GM18511 (cell line): Measurements from ENCODE around the gene NAPA.

Experiments used
- ATAC-seq: cut with Tn5 transposase; IDR thresholded peaks from one replicate; pipeline ENCODE4 v1.9.1; 2021; ENCODE audit warnings: mild to moderate bottlenecking, moderate library complexity; ENCODE audit not compliant: unreplicated experiment

Gene NAPA

DNA sequence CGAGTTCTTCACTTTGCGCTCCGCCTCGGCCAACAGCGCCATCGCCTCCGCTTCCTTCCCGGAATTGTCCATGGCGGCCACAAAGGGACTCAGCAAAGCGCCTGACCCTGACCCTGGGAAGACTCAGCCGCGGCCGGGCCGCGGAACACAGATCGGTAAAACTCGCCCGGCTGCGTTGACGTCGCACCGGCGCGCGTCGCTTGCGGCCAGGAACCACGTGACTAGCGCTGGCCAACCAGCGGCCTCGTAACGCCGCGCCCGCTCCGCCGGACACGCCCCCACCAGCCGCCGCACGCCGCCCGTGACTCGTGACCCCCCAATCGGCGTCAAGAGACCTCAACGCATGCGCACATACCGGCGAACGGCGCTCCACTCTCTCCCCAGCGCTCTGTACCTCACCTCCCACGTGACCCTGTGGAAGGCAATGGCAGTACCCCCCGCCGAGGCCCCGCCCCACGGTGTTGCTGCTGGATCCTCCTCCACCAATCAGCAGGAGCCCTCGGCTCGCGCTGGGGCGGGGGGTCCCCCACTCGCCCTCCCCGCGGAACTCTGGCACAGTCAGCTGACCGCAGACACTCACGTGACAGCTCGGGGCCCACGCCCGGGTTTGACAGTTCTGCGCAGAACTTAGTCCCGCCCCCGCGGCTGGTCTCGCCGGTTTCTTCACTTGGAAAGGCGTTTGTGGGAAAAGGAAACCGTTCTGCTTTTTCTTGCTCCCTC, at the start of gene NAPA:
TSS of gene NAPA (minus strand) at position 195 of the 720 bp plus-strand sequence. CDS start at position 72, 123 bp downstream.
- ATAC-seq: peak; percentile 76

DNA sequence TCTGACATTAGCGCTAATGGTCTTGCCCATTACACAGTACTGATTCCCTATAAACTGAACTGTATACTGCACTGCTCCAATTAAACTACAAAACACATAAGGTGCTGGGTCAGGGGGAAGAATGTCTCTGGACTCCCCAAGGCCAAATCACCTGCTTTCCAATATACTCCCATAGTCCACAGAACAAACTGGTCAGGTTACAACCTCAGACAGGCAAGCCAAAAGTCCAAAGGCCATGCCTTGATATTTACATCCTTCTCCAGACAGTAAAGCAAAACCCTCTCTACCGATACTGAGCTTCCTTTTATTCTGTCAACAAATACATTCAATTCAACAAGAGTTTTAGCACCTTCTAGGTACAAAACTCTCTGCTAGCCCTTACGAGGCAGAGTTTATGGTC, 49.2 kb upstream of the NAPA start:
- ATAC-seq: no peak

DNA sequence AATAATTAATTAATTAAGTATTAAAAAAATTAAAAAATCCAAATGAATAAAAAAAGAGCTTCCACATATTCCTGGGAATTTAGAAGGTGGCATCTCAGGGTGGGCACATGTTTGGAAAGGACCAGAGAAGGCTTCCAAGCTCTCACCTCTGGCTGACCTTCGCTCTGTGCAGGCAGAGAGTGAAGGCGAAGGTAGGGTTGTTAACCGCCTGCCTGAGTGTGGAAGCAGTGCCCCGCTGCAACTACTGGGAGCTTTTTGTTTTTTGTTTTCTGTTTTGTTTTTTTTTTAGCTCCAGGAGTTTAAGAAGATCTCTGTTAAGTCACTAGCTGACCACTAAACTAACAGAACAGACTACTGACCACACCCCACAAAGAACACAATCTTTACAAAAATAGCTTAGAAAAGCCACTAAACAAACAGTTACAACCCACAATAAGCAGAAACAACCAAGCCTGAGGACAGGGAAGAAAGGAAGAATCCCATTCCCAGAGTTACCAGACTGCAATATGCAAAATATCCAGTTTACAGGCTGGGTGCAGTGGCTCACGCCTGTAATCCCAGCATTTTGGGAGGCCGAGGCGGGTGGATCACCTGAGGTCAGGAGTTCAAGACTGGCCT, 46.7 kb upstream of the NAPA start:
- ATAC-seq: no peak

DNA sequence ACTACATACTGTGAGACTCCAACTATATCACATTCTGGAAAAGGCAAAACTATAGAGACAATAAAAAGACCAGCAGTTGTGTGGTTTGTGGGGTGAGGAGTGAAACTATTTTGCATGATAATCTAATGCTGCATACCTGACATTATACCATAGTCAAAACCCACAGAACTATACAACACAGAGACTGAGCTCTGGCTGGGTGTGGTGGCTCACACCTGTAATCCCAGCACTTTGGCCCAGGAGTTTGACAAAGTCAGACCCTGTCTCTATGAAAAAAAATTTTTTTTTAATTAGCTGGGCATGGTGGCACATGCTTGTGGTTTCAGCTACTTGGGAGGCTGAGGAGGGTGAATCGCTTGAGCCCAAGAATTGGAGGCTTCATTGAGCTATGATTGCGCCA, 46.1 kb upstream of the NAPA start:
- no peak for ATAC-seq

DNA sequence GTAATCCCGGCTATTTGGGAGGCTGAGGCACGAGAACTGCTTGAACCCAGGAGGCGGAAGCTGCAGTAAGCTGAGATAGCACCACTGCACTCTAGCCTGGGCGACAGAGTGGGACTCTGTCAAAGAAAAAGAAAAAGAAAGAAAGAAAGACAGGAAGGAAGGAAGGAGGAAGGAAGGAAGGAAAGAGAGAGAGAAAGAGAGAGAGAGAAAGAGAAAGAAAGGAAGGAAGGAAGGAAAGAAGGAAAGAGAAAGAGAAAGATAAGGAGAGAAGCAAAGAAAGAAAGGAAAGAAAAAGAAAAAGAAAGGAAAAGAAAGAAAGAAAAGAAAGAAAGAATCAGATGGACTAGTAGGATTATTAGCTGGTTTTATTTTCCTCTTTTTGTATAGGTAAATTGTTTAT, 35.3 kb upstream of the NAPA start:
- no peak for ATAC-seq

DNA sequence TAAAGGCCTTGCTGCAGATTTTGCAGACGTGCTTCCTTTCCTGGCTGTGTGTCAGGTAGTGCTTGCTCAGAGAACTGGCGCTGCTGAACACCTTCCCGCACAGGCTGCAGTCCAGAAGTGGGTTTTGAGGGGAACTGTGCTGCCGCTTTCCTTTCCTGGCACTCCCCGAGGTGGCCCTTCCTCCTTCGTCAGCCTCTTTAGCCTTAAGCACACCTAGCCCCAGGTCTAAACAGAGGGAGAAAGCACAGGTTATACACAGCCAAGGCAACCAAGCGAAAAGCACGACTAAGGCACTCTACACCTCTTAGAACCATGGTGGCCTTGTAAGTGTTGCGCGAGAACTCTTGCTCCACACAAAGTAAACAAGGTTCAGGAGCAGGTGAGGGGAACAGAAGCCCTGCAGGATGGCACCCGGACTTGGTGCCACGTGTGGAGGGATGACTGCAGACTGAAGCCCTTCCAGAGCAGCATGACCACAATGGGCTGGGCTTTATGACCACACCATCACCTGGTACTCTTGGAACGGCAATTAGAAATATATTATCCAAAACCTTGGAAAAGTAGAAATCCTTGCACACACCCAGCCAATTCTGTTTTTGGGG, 34.5 kb upstream of the NAPA start:
- ATAC-seq: no peak

DNA sequence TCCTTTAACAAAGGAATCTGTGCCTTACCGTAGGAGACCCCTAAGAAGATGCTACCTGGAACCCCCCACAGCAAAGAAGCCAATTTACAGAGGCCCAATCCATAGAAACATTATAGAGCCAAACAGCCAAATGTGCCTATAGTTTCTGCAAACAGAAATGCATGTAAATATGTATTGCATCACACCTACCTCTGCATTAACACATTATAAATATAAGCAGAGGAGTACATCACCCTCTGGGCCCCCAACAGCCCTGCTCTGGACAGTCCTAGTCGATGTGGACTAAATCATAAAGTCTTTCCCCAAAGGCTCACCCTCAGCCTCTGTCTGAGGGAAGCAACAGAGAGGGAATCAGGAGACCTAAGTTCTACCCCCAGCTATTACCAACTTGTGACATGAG, 32.3 kb upstream of the NAPA start:
- ATAC-seq: no peak

DNA sequence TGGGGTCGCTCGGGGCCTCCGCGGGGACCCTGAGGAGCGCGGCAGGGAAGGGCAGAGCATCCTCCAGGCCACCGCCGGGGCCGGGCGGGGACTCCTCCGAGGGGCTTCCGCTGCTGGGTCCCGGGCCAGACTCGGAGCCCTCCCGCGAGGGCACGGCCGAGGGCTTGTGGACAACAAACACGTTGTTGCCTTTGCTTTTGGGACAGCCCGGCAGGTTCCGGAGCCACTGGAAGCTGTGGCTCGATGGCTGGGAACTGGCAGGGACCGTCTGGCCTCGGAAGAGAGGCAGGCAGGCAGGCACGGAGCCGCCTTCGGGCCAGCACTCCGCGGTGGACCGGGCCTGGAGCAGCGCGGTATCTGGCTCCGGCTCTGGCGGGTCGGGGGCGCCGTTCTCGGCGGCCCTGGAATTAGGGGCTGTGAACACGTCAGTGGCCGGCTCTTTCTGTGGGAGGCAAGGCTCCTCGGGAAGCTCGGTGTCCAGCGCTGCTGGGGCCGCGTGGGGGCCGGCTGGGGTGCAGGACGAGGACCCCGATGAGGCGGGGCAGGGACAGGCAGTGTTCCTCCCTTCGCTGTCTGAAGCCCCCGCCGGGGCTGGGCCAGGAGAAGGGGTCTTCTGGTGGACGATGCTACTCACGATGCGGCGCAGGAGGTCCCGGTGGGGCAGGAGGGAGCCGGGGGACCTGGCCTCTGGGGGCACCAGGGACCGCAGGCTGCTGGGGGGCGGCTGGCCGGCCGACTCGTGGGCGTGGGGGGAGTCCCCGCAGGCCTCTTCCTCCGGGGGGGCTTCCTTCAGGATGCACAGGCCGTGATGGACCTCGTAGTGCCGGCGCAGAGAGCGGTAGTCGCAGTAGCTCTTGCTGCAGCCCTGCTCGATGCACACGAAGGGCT, 30.4 kb upstream of the NAPA start:
- ATAC-seq: no peak

DNA sequence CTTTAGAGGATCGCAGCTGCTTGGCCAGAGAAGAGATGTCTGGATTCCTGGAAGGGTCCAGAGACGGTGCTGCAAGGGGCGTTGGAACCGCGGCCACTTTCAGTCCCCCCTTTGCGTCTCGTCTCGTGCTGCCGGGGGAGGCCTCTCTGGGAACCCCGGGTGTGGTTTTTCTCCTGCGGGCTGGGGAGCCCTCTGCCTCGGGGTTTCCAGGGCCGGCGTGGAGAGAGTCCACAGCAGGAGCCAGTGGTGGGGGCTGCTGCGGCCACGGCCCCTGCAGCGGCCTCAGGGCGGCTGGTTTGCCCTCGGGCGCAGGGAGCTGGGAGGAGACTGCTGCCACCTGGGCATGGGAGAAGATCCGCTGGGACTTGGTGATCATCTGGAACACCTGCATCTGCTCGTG, 29.6 kb upstream of the NAPA start:
- no peak for ATAC-seq

DNA sequence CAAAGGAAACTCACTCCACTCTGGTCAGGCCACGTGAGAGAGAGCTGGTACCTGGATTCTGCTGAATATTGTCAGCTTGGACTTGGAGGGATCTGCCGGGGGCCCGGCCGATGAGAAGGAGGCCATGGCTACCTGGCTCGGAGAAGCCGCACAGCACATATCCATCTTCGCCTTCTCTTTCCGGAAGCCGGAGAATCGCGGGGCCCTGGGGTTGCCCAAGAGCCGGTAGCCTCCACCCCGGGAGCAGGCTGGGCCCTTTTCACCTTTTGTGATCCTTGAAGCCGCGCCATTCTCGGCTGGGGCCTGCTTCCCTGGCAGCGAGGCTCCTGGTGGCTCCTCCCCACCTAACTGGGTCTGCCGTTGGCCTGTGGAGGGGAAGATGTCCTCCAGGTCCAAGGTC, 29.2 kb upstream of the NAPA start:
- no peak for ATAC-seq

DNA sequence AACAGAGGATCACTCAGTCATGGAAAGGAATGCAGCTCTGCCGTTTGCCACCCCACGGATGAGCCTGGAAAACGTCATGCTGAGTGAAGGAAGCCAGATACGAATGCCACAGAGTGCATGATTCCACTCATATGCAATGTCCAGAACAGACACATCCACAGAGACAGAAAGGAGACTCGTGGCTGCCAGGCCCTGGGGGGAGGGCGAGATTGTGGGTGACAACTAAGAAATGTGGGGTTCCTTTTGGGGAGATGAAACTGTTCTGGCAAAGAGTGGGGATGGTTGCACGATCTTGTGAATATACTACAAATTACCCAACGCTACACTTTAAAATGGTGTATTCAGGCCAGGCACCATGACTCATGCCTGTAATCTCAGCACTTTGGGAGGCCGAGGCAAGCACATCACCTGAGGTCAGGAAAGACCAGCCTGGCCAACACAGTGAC, 27.2 kb upstream of the NAPA start:
- no peak for ATAC-seq

DNA sequence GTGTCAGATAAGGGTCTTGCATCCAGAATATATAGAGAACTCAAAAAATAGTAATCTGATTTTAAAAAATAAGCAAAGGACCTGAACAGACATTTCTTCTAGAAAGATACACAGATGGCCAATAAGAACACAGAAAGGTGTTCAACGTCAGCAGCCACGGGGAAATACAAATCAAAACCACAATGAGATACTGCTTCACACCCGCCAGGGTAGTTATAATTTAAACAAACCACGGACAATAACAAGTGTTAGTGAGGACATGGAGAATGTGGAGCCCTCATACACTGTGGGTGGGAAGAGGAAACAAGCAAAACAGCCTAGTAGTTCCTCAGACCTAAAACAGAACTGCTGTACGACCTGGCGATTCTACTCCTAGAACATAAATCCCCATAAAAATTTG, 26.7 kb upstream of the NAPA start:
- ATAC-seq: no peak

DNA sequence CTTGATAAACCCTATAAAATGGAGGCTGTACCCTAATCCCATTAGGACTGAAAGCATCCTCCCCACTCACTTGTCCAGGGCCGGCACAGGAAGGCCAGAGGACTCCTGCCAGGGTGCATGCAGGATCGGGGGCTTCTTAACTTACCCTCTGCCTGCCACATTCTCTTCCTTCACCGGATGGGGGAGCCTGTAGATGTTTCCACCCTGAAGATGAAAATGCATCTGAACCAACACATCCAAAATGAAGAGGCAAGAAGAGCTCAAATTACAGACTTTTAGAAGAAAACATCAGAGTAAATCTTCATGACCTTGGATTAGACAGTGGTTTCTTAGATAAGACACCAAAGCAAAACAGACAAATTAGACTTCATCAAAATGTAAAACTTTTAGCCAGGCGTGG, 25.9 kb upstream of the NAPA start:
- ATAC-seq: no peak

DNA sequence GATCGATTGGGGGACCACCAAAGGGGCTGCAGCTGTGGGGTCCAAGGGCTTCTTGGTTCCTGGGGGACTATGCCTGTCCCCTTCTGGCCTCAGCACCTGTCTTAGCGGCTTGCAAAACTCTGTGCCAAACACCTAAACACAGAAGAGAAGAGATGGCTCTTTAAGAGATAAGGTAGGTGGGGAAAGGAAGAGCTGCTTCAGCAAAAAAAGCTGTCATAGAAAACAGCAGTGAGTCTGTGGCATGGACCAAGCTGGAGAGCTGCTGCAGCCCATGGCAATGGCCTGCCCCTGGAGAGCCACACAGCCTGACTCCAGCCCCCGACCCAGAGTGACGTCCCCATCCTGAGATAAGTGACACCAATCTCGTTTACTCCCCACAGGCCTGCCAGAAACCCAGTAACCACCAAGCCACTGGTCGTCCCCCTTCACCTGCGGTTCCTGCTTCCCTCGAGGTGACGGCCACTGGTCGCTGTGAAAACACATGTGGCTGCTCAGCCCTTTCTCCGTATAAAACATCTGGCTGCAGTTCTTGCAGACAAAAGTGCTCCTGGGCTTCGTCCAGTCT, 25.0 kb upstream of the NAPA start:
- no peak for ATAC-seq

DNA sequence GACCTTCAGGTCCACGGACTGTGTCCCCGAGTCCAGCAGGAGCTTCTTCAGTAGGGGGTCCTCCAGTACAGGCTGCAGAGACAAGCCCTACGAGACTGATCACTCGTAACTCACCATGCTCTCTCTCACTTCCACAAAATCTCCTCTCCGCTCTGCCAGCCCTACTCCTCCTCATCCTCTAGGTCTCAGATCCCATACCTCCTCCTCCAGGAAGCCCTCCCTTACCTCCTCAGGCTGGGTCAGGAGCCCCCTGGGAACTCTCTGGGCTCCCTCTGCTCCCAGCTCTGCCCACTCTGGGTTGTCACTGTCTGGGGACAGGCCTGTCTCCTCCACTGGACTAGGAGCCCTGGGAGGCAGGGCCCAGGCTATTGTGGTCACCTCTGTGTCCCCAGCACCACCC, 23.9 kb upstream of the NAPA start:
- ATAC-seq: no peak

DNA sequence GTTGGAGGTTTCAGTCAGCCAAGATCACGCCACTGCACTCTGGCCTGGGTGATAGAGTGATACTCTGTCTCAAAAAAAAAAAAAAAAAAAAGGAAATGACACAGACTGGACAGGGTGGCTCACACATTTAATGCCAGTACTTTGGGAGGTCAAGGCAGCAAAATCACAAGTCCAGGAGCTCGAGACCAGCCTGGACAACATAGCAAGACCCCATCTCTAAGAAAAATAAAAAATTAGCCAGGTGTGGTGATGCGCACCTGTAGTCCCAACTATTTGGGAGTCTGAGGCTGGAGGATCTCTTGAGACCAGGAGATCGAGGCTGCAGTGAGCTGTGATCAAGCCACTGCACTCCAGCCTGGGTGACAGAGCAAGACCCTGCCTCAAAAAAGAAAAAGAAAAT, 22.6 kb upstream of the NAPA start:
- ATAC-seq: no peak

DNA sequence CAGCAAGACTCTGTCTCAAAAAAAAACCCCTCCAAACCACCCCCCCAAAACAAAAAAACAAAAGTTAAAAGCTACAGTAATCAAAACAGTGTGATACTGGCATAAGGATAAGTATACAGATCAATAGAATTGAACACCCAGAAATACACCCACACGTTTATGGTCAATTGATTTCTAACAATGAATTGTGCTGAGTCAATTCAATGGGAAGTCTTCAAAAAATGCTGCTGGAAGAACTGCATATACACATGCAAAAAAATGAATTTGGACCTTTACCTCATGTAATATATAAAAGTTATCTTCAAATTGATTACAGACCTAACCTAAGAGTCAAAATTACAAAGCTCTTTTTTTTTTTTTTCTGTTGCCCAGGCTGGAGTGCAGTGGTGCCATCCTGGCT, 19.8 kb upstream of the NAPA start:
- no peak for ATAC-seq

DNA sequence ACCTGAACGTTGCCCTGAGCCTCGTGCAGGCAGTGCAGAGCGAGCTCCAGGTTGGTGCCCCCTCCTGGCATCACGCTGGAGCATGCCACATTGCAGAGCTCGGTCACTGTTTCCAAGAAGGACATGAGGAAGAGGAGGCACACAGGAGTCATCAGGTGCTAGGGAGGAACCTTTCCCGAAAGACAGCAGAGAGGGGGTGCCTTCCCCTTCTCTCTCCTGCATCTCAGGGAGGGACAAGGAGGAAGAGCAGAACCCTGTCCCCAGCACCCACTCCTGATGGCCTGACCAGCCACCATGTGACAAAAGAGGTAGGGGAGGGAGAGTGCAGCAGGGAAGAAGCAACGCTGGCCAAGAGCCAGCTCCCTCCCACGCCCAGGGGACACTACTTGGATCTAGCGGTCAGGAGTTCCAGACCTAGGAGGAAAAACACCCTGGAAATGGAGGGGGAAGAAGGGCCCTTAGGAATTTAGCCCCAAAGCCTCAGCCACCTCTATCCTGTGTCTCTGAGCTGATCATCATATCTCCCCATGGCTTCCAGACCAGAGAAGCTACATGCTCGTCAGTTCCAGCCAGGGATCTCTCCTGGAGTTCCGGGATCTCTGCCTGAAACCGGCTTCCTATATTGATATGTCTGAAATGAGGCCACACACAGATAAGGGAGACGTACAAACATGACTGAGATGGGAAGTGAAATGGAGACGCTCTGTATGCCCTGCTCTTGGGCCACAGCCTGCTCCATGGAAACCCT, 17.0 kb upstream of the NAPA start:
- ATAC-seq: no peak

DNA sequence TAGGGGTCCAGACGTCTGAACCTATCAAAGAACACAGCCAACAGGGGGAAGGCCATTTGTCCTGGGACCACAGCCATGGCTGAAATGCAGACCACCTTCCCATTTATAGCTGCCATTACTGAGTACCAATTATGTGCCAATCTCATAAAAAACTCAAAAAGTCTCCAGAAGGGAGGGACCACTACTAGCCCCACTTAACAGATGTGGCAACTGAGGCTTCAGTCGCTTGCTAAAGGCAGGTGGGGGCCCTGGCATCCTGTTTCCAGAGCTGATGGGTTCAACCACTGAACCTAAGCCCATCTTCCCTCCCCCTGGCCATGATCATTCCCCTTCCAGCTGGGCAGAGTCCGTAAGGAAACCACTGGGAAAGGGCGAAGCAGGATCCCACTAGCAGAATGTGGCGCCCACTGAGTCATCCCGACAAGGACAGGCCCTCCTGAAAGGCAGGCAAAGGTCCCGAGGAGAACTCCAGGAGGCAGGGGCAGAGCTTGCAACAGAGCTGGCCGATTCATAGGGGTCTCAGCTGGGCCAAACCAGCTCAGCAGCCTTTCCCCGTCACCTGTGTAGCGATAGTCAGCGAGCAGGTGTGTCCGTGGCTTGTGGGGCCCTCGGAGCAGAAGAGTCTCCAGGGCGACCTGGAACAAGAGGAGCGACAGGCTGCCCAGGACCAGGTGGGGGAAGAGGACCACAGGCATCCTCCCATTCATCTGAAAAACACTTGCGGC, 14.3 kb upstream of the NAPA start:
- ATAC-seq: no peak

DNA sequence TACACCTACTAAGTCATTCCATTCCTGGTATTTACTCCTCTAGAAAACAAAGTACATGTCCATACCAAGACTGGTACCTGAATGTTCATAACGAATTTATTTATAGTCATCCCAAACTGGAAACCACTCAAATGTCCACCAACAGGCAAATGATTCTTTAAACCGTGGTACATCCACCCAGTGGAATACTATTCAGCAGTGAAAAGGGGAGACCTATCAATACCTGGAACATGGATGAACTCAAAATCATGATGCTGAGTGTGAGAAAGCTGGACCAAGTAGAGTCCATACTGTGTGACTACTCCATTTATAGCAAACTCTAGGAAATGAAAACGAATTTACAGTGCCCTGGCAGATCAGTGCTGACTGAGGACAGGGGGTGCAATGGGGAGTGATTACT, 11.9 kb upstream of the NAPA start:
- no peak for ATAC-seq
